ENCODE measurements around the gene CPA5.

The CPA5 gene

GRCh38 chr7:130387628-130388403 lies 43.2 kb downstream of the CPA5 start:
- Histone ChIP-seq H3K4me3 (replicated peaks; ENCODE audit: insufficient read depth, low read length) (no peak overlapping the region), H3K27me3 (ENCODE audit: insufficient read depth, poor library complexity, severe bottlenecking) (no peaks in the 10 kb centered on the region), H3K27ac (replicated peaks) (no peak overlapping the region)
- no peak for DNase-seq (ENCODE audit: low read depth in 1 of 2, low spot score in 1 of 2)
- TF ChIP-seq POLR2AphosphoS5 (IDR thresholded peaks at IDR 0.05; ENCODE audit: low read depth), result no peak
- TF ChIP-seq GABPA (IDR thresholded peaks at IDR 0.05; ENCODE audit: low read depth), result no peak
- no peak for TF ChIP-seq CTCF (IDR thresholded peaks at IDR 0.05; ENCODE audit: insufficient read depth, low read length)
- TF ChIP-seq SPI1 (IDR thresholded peaks at IDR 0.05; ENCODE audit: borderline replicate concordance, low read depth), result no peak
- no peak for TF ChIP-seq REST (IDR thresholded peaks at IDR 0.05; ENCODE audit: insufficient replicate concordance, low read depth)

GRCh38 chr7:130388671-130389070 lies 44.1 kb downstream of the CPA5 start:
- Histone ChIP-seq H3K27ac (replicated peaks) (no peak overlapping the region), H3K4me3 (replicated peaks; ENCODE audit: insufficient read depth, low read length) (no peak overlapping the region), H3K27me3 (ENCODE audit: insufficient read depth, poor library complexity, severe bottlenecking) (no peaks in the 10 kb centered on the region)
- DNase-seq (ENCODE audit: low read depth in 1 of 2, low spot score in 1 of 2), result no peak
- no peak for TF ChIP-seq REST (IDR thresholded peaks at IDR 0.05; ENCODE audit: insufficient replicate concordance, low read depth)
- no peak for TF ChIP-seq CTCF (IDR thresholded peaks at IDR 0.05; ENCODE audit: insufficient read depth, low read length)
- no peak for TF ChIP-seq SPI1 (IDR thresholded peaks at IDR 0.05; ENCODE audit: borderline replicate concordance, low read depth)

GRCh38 chr7:130390486-130390885 lies 45.9 kb downstream of the CPA5 start:
- Histone ChIP-seq H3K27ac (replicated peaks) (no peak overlapping the region), H3K27me3 (ENCODE audit: insufficient read depth, poor library complexity, severe bottlenecking) (no peaks in the 10 kb centered on the region), H3K4me3 (replicated peaks; ENCODE audit: insufficient read depth, low read length) (no peak overlapping the region)
- TF ChIP-seq GABPA (IDR thresholded peaks at IDR 0.05; ENCODE audit: low read depth), result no peak
- no peak for TF ChIP-seq REST (IDR thresholded peaks at IDR 0.05; ENCODE audit: insufficient replicate concordance, low read depth)
- no peak for TF ChIP-seq SPI1 (IDR thresholded peaks at IDR 0.05; ENCODE audit: borderline replicate concordance, low read depth)
- TF ChIP-seq CTCF (IDR thresholded peaks at IDR 0.05; ENCODE audit: insufficient read depth, low read length), result no peak
- no peak for TF ChIP-seq POLR2AphosphoS5 (IDR thresholded peaks at IDR 0.05; ENCODE audit: low read depth)
- DNase-seq (ENCODE audit: low read depth in 1 of 2, low spot score in 1 of 2), result no peak
